CD14-positive monocyte (primary cell): ENCODE results near the gene SH3PXD2A. TPM values are rescaled to one million over a fixed set of nuclear protein-coding genes. Genes with fewer than 3 reads are reported as not detected.

Experiments
- DNase-seq, 3 donors: peaks; one replicate each; pipeline ENCODE4 v3.0.0-alpha.2; 2011 to 2022
- H2AFZ ChIP-seq: 2 replicates; pipeline ENCODE4 v1.6.0; 2012; ENCODE audit warnings: mild to moderate bottlenecking, low read depth, low read length, inconsistent platforms; ENCODE audit not compliant: insufficient read depth, poor library complexity, severe bottlenecking
- H3K27ac ChIP-seq, 2 donors: 1 replicate in 1 of 2; 2 replicates in 1 of 2; pipeline ENCODE4 v1.5.1; 2012 to 2013; ENCODE audit warnings: low read length in 2 of 2, control low read depth in 1 of 2, inconsistent platforms in 1 of 2, low read depth in 1 of 2, mild to moderate bottlenecking in 1 of 2
- H3K27me3 ChIP-seq, 2 donors: one replicate each; pipeline versions ENCODE4 v1.6.0 to v1.6.1; 2011 to 2013; ENCODE audit warnings: low read length in 2 of 2; ENCODE audit not compliant: control insufficient read depth in 2 of 2, insufficient read depth in 2 of 2
- H3K36me3 ChIP-seq, 2 donors: replicated peaks in 1 of 2; 1 replicate in 1 of 2; 2 replicates in 1 of 2; pipeline versions ENCODE4 v1.5.1 to v1.6.1; 2012 to 2013; ENCODE audit warnings: low read length in 2 of 2, control low read depth in 1 of 2, inconsistent platforms in 1 of 2, mild to moderate bottlenecking in 1 of 2; ENCODE audit not compliant: insufficient read depth in 2 of 2, control insufficient read depth in 1 of 2
- H3K4me1 ChIP-seq, 2 donors: 1 replicate in 1 of 2; 2 replicates in 1 of 2; pipeline versions ENCODE4 v1.5.1 to v1.6.1; 2012 to 2013; ENCODE audit warnings: low read length in 2 of 2, control low read depth in 1 of 2, inconsistent platforms in 1 of 2, mild to moderate bottlenecking in 1 of 2, moderate library complexity in 1 of 2; ENCODE audit not compliant: insufficient read depth in 2 of 2, control insufficient read depth in 1 of 2
- H3K4me2 ChIP-seq: replicated peaks from 2 replicates; pipeline ENCODE3; 2012; ENCODE audit warnings: low read length, moderate library complexity, mild to moderate bottlenecking; ENCODE audit not compliant: poor library complexity, severe bottlenecking; ENCODE audit errors: extremely low read depth
- H3K4me3 ChIP-seq, 3 experiments: fragments of 200-600 bp in 1 of 3; sonication (generic) in 1 of 3; replicated peaks in 1 of 3; 1 replicate in 2 of 3; 2 replicates in 1 of 3; pipeline ENCODE4 v1.5.1; 2011 to 2013; ENCODE audit warnings: low read length in 3 of 3, mild to moderate bottlenecking in 3 of 3, control low read depth in 2 of 3, low read depth in 2 of 3, inconsistent platforms in 1 of 3, moderate library complexity in 1 of 3
- H3K79me2 ChIP-seq: 2 replicates; pipeline ENCODE4 v1.6.0; 2012; ENCODE audit warnings: mild to moderate bottlenecking, control low read depth, inconsistent platforms, low read length, moderate library complexity; ENCODE audit not compliant: insufficient read depth
- H3K9ac ChIP-seq: 2 replicates; pipeline ENCODE4 v1.6.0; 2017; ENCODE audit warnings: low read length, mild to moderate bottlenecking; ENCODE audit not compliant: insufficient read depth, poor library complexity, severe bottlenecking
- H3K9me3 ChIP-seq, 2 donors: replicated peaks in 1 of 2; 1 replicate in 1 of 2; 2 replicates in 1 of 2; pipeline versions ENCODE4 v1.5.1 to v1.6.1; 2012 to 2013; ENCODE audit warnings: low read length in 2 of 2, control low read depth in 1 of 2; ENCODE audit not compliant: control insufficient read depth in 1 of 2, insufficient read depth in 1 of 2
- H4K20me1 ChIP-seq: 2 replicates; pipeline ENCODE4 v1.6.0; 2012; ENCODE audit warnings: mild to moderate bottlenecking, low read length, control low read depth, moderate library complexity; ENCODE audit not compliant: insufficient read depth
- H3K27ac Mint-ChIP-seq, 7 donors: one replicate each; pipeline ENCODE4 v1.8.0; 2020; ENCODE audit warnings: mild to moderate bottlenecking in 7 of 7, mixed read lengths in 7 of 7, moderate library complexity in 6 of 7, inconsistent platforms in 2 of 7
- H3K27me3 Mint-ChIP-seq, 3 donors: one replicate each; pipeline ENCODE4 v1.8.0; 2021 to 2022; ENCODE audit warnings: low read depth in 3 of 3, mild to moderate bottlenecking in 3 of 3, mixed read lengths in 3 of 3, moderate library complexity in 3 of 3, inconsistent platforms in 1 of 3
- H3K36me3 Mint-ChIP-seq, 2 donors: one replicate each; pipeline ENCODE4 v1.8.0; 2020; ENCODE audit warnings: mixed read lengths in 2 of 2, inconsistent platforms in 1 of 2, mild to moderate bottlenecking in 1 of 2
- H3K4me1 Mint-ChIP-seq: one replicate; pipeline ENCODE4 v1.8.0; 2020; ENCODE audit warnings: mild to moderate bottlenecking, mixed read lengths
- H3K4me3 Mint-ChIP-seq, 2 donors: one replicate each; pipeline ENCODE4 v1.8.0; 2020; ENCODE audit warnings: mild to moderate bottlenecking in 2 of 2, mixed read lengths in 2 of 2, moderate library complexity in 1 of 2
- H3K9me3 Mint-ChIP-seq, 7 donors: one replicate each; pipeline ENCODE4 v1.8.0; 2020 to 2022; ENCODE audit warnings: mixed read lengths in 7 of 7, mild to moderate bottlenecking in 6 of 7, moderate library complexity in 6 of 7, inconsistent platforms in 2 of 7
- WGBS: methylation state at CpG from one replicate; pipeline ENCODE4 v1.1.5; 2013; ENCODE audit warnings: missing lambda C conversion rate; ENCODE audit not compliant: insufficient coverage; 5-methylcytosine and 5-hydroxymethylcytosine counted together
- intact Hi-C, 2 donors: fragments of 100-400 bp; cut with micrococcal nuclease; formaldehyde crosslinking; loops; one replicate each; pipeline versions ENCODE4 v1.15.0 to v1.15.1; 2023
- polyA plus RNA-seq, 3 donors: library from polyadenylated mRNA; depleted of rRNA in 1 of 3; unstranded in 2 of 3; stranded (reverse) in 1 of 3; fragments of 300-500 nt in 2 of 3; fragments of >200 nt in 1 of 3; fragmentation: Illumina TruSeq in 2 of 3; gene quantifications; 1 replicate in 2 of 3; 2 replicates in 1 of 3; pipeline ENCODE4 v1.2.3, GENCODE V29; 2012 to 2021
- TF ChIP-seq, protein P1 (sequence below): fragments of 200-600 bp; IDR thresholded peaks from one replicate; pipeline ENCODE4 v1.8.0; 2022; ENCODE audit warnings: antibody characterized with exemption, mild to moderate bottlenecking

SH3PXD2A gene
- polyA plus RNA-seq, 3 donors, result 0.01 to 0.76 (median 0.05) TPM

- H3K4me1 Mint-ChIP-seq, result no peaks in the 10 kb centered on the region
- no peaks in the 10 kb centered on the region for H3K36me3 ChIP-seq
- H4K20me1 ChIP-seq, result no peaks in the 10 kb centered on the region
- H3K27ac Mint-ChIP-seq, result no peak overlapping the region
- no peaks in the 10 kb centered on the region for H3K27me3 ChIP-seq
- no peaks in the 10 kb centered on the region for H3K9me3 ChIP-seq
- no peaks in the 10 kb centered on the region for H3K4me1 ChIP-seq
- no peaks in the 10 kb centered on the region for H3K36me3 Mint-ChIP-seq
- 96% methylated on average over 13 of the region's 14 CpGs for WGBS
- no peak overlapping the region for H3K4me3 ChIP-seq
- no peak overlapping the region for H3K27ac ChIP-seq
- TF ChIP-seq, protein P1, sequence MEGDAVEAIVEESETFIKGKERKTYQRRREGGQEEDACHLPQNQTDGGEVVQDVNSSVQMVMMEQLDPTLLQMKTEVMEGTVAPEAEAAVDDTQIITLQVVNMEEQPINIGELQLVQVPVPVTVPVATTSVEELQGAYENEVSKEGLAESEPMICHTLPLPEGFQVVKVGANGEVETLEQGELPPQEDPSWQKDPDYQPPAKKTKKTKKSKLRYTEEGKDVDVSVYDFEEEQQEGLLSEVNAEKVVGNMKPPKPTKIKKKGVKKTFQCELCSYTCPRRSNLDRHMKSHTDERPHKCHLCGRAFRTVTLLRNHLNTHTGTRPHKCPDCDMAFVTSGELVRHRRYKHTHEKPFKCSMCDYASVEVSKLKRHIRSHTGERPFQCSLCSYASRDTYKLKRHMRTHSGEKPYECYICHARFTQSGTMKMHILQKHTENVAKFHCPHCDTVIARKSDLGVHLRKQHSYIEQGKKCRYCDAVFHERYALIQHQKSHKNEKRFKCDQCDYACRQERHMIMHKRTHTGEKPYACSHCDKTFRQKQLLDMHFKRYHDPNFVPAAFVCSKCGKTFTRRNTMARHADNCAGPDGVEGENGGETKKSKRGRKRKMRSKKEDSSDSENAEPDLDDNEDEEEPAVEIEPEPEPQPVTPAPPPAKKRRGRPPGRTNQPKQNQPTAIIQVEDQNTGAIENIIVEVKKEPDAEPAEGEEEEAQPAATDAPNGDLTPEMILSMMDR, result no peak
- no peak overlapping the region for H3K4me3 Mint-ChIP-seq
- peaks cover 0 to 4% (median 4%) of the 10 kb centered on the region in 3 donors for H3K27me3 Mint-ChIP-seq
- H3K9me3 Mint-ChIP-seq, result no peaks in the 10 kb centered on the region
- H3K4me2 ChIP-seq, result no peak overlapping the region
- no peak for DNase-seq
- no peak overlapping the region for H2AFZ ChIP-seq
- no peaks in the 10 kb centered on the region for H3K79me2 ChIP-seq
- no peak overlapping the region for H3K9ac ChIP-seq
- intact Hi-C loops, result no loop called here
Measured at GRCh38 chr10:103727546-103727963, 127.8 kb downstream of the SH3PXD2A start.

DNA sequence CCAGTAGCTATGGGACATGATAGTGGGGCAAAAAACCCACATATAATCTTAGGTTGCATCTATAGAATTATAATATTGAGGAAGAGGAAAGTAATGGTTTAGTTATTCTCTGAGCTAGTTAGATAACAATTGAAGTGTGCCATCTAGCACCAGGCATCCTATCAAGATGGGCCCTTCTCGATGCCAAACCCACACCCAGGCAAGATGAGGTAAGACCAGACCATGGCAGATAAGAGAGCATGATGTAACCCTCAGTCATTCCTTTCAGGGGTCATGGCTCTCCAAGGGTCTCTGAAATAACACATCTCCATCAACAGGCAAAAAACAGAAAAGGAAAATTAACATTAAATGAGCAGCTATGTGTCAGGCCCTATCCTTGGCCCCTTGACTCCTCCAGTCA is 128.7 kb downstream of the SH3PXD2A start:
- no peaks in the 10 kb centered on the region for H3K27me3 ChIP-seq
- no peak overlapping the region for H3K27ac Mint-ChIP-seq
- WGBS, result 80% methylated on average over 1 of the region's 1 CpG
- no peak overlapping the region for H3K4me3 Mint-ChIP-seq
- H3K4me2 ChIP-seq, result no peak overlapping the region
- H3K27ac ChIP-seq, result no peak overlapping the region
- no peaks in the 10 kb centered on the region for H3K9me3 ChIP-seq
- peaks cover 0 to 4% (median 2%) of the 10 kb centered on the region in 3 donors for H3K27me3 Mint-ChIP-seq
- DNase-seq, result no peak
- no peaks in the 10 kb centered on the region for H3K79me2 ChIP-seq
- TF ChIP-seq, protein P1, result no peak
- intact Hi-C loops, result no loop called here
- no peaks in the 10 kb centered on the region for H3K36me3 ChIP-seq
- no peak overlapping the region for H3K9ac ChIP-seq
- H2AFZ ChIP-seq, result no peak overlapping the region
- no peaks in the 10 kb centered on the region for H3K36me3 Mint-ChIP-seq
- no peak overlapping the region for H3K4me3 ChIP-seq
- no peaks in the 10 kb centered on the region for H3K9me3 Mint-ChIP-seq
- H3K4me1 Mint-ChIP-seq, result no peaks in the 10 kb centered on the region
- no peaks in the 10 kb centered on the region for H4K20me1 ChIP-seq
- H3K4me1 ChIP-seq, result no peaks in the 10 kb centered on the region
